Cardiac muscle cell (in vitro differentiated cells and primary cell): Measurements from ENCODE around the gene GAS2L2. TPM values are rescaled to one million over a fixed set of nuclear protein-coding genes. Genes with fewer than 3 reads are reported as not detected.

ENCODE experiments used
- DNase-seq, 2 donors: peaks; one replicate each; pipeline versions ENCODE4 v3.0.0 to v3.0.0-alpha.2; 2010 to 2017; ENCODE audit warnings: low read depth in 1 of 2, low spot score in 1 of 2
- H3K27ac ChIP-seq: fragments of 200-600 bp; sonication (generic); 2 replicates; pipeline ENCODE4 v1.5.1; 2016
- H3K27me3 ChIP-seq: fragments of 200-600 bp; sonication (generic); 2 replicates; pipeline ENCODE4 v1.6.0; 2016; ENCODE audit warnings: control low read depth
- H3K36me3 ChIP-seq: fragments of 200-600 bp; sonication (generic); 2 replicates; pipeline ENCODE4 v1.5.1; 2016; ENCODE audit warnings: control low read depth
- H3K4me1 ChIP-seq: fragments of 200-600 bp; sonication (generic); 2 replicates; pipeline ENCODE4 v1.8.1; 2017; ENCODE audit warnings: low read depth, mild to moderate bottlenecking, mixed run types
- H3K4me3 ChIP-seq: fragments of 200-600 bp; sonication (generic); 2 replicates; pipeline ENCODE4 v1.5.1; 2016; ENCODE audit warnings: mild to moderate bottlenecking
- H3K9me3 ChIP-seq: fragments of 200-600 bp; sonication (generic); 2 replicates; pipeline ENCODE4 v1.5.1; 2017; ENCODE audit warnings: low read depth, mild to moderate bottlenecking, control low read depth
- CTCF ChIP-seq: IDR thresholded peaks from 2 replicates; pipeline ENCODE4 v1.5.1; 2012; ENCODE audit warnings: low read depth, mild to moderate bottlenecking, low read length
- polyA plus RNA-seq: library from polyadenylated mRNA; unstranded; fragments of >200 nt; fragmentation: Nextera tagmentation; extraction: Ambion mirVana; gene quantifications from 2 replicates; pipeline ENCODE4 v1.2.1, GENCODE V29; 2016
- total RNA-seq: library from RNA; depleted of rRNA; stranded (reverse); fragments of >200 nt; gene quantifications from 2 replicates; pipeline ENCODE4 v1.2.3, GENCODE V29; 2016

GAS2L2 gene
- total and polyA plus RNA-seq, 2 experiments from 2014 or later: 0.11 TPM; not detected in 1

DNA sequence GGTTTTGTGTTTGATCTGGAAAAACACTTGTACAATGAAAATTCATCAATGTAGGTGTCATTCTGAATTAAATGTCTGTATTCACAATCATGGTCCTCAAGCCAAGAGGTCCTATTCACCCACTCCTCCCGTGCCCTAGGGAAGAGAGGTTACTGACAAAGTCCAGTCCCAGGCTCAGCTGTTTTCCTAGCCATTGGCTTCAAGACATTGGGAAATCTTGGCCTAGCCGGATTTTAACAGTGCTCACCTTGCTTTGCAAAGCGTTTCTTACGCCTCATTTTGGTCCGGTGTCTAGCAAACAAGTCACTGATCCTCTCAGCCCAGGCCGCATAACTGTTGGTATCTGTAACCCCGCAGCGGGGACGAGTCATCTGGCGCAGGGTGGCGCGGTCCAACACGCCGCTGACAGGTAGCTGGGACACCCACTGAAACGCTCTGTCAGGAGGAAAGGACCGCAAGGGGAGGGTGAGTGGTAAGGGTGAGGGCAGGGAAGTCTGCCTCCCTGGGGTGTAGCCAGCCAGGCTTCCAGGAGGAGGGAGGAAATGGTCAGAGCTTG lies 25.7 kb upstream of the GAS2L2 start:
- peak in 1 of 2 donors; percentile 36 for DNase-seq
- TF ChIP-seq CTCF: no peak
- H3K27ac ChIP-seq: no peak overlapping the region

DNA sequence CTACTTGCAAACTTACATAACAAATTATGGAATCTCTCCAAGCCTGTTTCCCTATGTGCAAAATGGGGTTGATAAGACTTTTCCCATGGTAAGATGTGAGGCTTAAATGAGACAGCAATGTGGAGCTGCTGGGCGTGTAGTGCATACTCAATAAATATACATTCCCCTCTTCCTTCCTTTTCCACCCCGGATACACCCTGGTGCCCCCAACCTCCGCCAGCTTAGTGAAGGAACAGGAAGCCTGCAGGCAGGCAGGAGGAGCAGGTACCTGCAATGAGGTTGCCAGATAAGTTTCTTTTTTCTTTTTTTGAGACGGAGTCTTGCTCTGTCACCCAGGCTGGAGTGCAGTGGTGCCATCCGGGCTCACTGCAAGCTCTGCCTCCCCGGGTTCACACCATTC lies 22.5 kb upstream of the GAS2L2 start:
- no peak overlapping the region for H3K4me3 ChIP-seq

More for the DNA sequence above, 25.7 kb upstream of the GAS2L2 start:
- peaks cover 17% of the 10 kb centered on the region for H3K4me1 ChIP-seq
- no peaks in the 10 kb centered on the region for H3K9me3 ChIP-seq
- H3K27me3 ChIP-seq: peaks cover 19% of the 10 kb centered on the region
- no peaks in the 10 kb centered on the region for H3K36me3 ChIP-seq
- no peak overlapping the region for H3K4me3 ChIP-seq

GRCh38 chr17:35775039-35775438 lies 22.0 kb upstream of the GAS2L2 start:
- DNase-seq: no peak
- H3K27ac ChIP-seq: no peak overlapping the region
- H3K4me3 ChIP-seq: no peak overlapping the region
- H3K27me3 ChIP-seq: peaks cover 7% of the 10 kb centered on the region
- no peak for TF ChIP-seq CTCF
- no peaks in the 10 kb centered on the region for H3K36me3 ChIP-seq
- H3K4me1 ChIP-seq: peaks cover 17% of the 10 kb centered on the region
- no peaks in the 10 kb centered on the region for H3K9me3 ChIP-seq

More for the DNA sequence above, 22.5 kb upstream of the GAS2L2 start:
- no peak overlapping the region for H3K27ac ChIP-seq
- DNase-seq: peak in 1 of 2 donors; percentile 47
- peaks cover 17% of the 10 kb centered on the region for H3K4me1 ChIP-seq
- TF ChIP-seq CTCF: no peak
- H3K9me3 ChIP-seq: no peaks in the 10 kb centered on the region
- H3K27me3 ChIP-seq: peaks cover 7% of the 10 kb centered on the region
- H3K36me3 ChIP-seq: no peaks in the 10 kb centered on the region

DNA sequence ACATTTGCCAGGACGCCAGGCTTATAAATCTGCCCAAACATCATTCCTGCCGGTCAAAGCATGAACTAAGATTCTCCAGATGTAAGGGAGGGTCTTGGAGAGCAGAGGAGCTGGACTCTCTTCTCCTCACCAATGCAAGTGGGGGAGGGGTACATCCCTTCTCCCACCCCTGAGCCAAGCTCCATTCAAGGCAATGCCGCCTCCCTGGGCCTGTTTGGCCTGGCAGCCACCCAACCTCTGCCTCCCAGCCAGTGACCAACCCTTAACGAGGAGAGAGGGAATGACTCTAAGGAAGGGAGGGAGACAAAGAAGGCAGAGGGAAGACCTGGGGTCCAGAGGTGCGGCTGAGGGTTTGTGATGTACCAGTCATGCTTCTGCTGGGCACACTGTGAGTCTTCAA lies 21.5 kb upstream of the GAS2L2 start:
- peaks cover 17% of the 10 kb centered on the region for H3K4me1 ChIP-seq
- peak in 1 of 2 donors; percentile 73 for DNase-seq
- H3K27ac ChIP-seq: peak overlapping the region; percentile 64
- H3K4me3 ChIP-seq: no peak overlapping the region
- peaks cover 5% of the 10 kb centered on the region for H3K27me3 ChIP-seq
- no peaks in the 10 kb centered on the region for H3K36me3 ChIP-seq
- no peaks in the 10 kb centered on the region for H3K9me3 ChIP-seq
- TF ChIP-seq CTCF: no peak

DNA sequence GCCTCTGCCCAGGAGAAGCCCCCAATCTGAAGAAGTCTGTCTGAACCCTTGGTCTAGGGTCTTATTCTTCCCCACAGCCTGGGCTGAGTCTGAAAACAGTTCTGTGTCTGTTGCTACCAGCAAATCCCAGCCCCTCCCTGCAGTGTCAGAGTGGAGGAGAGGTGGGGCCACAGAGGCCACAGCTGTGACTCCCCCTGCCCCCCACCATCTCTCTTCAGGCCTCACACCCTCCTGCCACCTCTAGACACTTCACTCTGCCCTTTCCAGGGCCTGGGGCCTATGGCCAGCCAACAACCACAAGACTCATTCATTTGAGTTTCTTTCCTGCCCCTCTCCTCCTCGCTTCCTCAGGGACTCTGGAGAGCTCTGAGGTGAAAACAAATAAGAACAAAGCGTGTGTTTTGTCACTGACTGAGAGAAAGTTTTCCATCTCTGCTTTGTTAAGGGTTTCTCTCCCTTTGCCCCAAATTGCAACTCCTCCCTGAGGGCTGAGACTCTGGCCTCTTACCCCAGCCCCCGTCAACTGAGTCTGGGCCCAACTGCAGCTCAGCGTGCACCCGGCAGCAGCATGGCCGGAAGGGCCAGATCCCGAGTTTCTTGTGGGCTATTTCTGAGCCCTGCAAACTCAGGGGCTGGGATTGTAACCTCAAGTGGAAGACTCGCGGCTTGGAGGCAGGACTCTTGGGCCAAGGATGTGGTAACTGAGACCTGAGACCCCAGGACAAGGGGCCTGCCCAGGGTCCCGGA lies 20.8 kb upstream of the GAS2L2 start:
- H3K4me1 ChIP-seq: peaks cover 17% of the 10 kb centered on the region
- no peak overlapping the region for H3K4me3 ChIP-seq
- H3K9me3 ChIP-seq: no peaks in the 10 kb centered on the region
- no peaks in the 10 kb centered on the region for H3K36me3 ChIP-seq
- peak in 1 of 2 donors; percentile 30 for DNase-seq
- no peak for TF ChIP-seq CTCF
- H3K27me3 ChIP-seq: peaks cover 5% of the 10 kb centered on the region
- peak overlapping the region; percentile 64 for H3K27ac ChIP-seq
